HL-60/S4 treated with retinoic acid at 250 ng/mL for 4 days and 3 days (cell line): ENCODE measurements around the gene TNNI3.

Experiments used
- in situ Hi-C: fragments of 300-500 bp; cut with MboI; formaldehyde crosslinking; loops from 2 replicates; pipeline ENCODE4 v1.7.0; 2022; ENCODE audit warnings: low sequenced_read_pairs

Gene TNNI3

DNA sequence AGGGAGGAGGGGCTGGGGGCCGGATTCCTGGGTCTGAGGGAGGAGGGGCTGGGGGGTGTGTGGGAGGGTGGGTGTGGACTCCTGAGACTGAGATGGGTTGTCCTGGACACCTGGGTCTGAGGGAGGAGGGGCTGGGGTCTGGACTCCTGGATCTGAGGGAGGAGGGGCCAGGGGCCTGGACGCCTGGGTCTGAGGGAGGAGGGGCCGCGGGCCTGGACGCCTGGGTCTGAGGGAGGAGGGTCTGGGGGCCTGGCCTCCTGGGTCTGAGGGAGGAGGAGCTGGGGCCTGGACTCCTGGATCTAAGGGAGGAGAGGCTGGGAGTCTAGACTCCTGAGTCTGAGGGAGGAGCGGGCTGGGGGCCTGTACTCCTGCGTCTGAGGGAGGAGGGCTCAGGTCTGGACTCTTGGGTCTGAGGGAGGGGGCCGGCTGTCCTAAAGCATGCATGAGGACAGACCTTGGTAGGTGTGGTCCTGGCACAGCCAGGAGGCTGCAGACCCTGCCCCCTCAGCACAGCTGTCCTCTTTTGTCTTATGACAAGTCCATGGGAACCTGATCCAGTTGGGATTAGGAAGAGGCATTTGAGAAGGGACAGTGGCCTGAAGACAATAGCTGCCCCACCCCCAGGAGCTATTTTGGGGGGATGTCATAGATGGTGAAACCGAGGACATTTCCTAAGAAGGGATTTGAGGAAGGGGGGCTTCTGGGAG, 9.8 kb downstream of the TNNI3 start:
- in situ Hi-C loops = no loop called here

DNA sequence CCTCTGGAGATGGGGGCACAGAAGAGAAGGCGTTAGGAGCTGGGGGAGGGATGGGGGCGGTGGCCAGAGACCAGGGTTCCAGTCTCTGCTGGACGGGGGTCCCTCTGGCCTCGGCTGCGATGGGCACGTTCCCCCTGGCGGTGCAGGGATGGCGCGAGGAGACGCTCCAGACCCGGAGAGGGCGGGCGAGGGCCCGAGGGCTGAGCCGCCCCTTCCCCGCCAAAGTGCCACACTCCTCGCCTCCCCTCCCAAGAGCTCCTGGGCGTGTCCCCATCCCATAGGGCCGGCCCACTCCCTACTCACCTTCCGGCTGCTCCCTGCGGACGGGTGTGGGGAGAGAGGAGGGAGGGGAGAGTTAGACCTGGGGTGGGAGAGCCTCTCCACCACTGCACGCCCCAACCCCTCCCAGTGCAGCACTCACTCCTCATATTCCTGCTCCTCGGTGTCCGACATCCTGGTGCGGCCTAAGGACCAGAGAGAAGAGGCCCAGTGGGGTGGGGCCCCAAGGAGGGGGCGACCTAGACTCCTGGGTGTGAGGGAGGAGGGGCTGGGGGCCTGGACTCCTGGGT, 10.7 kb downstream of the TNNI3 start:
- in situ Hi-C loops = no loop called here

DNA sequence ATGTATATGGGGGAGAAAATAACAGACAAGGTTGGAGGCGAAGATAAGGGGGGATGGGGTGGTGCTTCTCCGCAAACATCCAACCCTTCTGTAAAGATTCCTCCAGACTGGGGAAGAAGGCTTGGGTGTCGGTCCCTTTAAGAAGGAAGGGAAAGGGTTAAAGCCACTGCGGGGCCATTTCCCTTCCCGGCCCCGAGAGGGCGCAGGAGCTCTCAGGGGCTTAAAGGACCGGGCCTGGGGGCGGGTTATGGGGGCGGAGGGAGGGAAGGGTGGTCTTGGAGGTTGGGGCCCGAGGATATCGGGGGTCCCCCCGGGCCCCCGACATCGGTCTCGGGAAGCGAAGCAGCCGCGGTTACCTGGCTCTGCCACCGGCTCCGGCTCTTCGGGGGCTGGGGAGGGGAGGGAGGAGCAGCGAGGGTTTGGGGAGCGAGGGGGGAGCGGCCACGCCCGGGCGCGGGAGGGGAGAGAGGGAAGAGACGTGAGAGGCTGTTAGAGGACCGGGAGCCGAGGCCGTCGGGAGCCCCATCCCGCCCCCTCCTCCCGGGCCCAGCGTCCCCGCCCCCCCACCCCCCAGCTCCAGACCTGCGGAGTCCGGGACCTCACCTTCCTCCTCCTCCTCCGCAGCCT, 11.3 kb downstream of the TNNI3 start:
- in situ Hi-C loops = no loop called here

DNA sequence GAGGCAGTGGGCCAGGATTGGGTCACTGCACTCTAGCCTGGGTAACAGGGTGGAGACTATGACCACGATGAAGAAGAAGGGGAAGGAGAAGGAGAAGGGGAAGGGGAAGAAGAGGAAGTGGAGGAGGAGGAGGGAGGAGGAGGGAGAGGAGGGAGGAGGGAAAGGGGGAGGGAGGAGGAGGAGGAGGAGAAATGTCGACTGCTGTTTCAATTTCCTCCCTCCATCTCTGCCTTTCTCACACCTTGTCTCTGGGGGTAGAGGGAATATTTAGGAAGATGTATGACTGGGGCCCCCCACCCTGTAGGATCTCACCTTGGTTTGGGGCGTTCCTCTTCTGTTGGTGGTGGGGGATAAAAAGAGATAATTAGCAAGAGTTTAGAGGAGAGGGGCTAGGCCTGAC, 12.3 kb downstream of the TNNI3 start:
- in situ Hi-C loops = no loop called here

DNA sequence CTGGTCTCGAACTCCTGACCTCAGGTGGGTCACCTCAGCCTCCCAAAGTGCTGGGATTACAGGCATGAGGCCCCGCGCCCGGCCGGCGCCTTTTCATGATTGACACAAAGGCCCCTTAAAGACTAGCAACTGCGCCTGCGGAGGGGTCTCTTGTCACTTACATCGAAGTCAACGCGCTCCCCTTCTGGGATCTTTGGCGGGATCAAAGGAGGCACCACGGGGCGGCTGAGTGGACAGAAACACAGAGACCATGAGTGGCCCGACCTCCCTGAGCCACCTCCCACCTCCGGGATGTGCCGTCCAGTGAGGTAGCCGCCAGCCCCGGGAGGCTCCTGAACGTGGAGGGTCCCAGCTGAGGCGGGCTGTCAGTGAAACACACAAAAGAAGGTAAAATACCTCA, 15.8 kb downstream of the TNNI3 start:
- in situ Hi-C loops = no loop called here

DNA sequence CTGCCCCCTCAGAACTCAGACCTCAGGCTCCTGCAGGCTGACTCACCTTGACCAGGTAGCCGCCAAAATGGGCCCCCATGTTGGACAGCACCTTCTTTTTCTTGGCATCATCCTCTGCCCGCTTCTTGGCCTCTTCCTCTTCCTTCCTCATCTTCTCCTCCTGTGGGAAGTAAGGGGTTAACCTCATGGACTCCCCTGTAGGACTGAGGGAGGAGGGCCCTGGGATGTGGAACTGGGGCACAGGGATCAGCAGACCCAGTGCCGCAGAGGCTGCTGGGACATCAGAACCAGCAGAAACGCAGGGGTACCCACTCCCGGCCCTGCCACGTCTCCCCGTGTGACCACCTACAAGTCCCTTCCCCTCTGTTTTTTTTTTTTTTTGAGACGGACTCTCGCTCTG, 19.6 kb downstream of the TNNI3 start:
- in situ Hi-C loops = no loop called here

DNA sequence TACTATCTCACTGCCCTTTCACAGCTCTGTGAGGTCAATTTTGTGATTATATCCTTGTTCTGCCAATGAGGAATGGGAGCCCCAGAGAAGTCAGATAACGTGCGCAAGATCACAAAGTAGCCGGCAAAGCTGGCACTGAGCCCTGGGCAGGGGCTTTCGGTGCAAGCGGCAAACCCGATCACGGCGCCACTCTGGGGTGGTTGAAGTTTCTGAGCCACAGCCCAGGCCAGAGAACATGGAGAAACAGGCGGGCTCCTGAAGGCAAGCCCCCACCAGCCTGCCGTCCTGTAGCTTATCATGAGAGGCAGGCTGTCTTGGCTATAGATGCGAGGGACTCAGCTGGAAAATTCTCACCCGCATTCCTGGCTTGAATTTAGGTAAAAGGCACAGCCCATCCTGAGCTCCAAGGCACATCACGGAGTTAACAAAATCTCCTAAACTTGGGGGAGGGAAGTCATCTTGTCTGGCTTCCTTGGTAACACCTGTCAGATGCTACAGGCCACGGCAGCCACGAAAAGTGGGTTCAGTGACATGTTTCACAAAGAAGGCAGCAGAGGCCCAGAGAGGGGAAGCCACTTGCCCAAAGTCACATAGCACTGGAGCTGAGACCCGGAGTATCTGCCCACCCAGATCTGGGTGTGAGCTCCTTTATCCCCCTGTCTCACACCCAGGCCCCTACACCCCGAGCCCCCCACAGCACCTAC, 21.0 kb downstream of the TNNI3 start:
- in situ Hi-C loops = no loop called here

DNA sequence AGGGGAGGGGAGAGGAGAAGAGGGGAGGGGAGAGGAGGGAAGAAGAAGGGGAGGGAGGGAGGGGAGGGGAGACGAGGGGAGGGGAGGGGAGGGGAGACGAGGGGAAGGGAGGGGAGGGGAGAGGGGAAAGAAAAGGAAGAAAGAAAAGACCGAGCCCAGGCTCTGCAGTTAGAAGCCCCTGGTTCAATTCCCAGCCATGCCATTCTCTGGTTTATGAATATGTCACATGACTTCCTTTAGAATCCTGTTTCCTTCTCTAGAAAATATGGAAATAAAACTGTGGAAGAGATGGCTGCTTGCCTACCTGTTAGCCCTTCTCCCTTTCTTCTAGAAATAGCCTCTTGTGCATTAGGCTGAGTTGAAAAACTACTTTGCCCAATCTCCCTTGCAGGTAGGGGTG, 22.8 kb downstream of the TNNI3 start:
- in situ Hi-C loops = no loop called here

DNA sequence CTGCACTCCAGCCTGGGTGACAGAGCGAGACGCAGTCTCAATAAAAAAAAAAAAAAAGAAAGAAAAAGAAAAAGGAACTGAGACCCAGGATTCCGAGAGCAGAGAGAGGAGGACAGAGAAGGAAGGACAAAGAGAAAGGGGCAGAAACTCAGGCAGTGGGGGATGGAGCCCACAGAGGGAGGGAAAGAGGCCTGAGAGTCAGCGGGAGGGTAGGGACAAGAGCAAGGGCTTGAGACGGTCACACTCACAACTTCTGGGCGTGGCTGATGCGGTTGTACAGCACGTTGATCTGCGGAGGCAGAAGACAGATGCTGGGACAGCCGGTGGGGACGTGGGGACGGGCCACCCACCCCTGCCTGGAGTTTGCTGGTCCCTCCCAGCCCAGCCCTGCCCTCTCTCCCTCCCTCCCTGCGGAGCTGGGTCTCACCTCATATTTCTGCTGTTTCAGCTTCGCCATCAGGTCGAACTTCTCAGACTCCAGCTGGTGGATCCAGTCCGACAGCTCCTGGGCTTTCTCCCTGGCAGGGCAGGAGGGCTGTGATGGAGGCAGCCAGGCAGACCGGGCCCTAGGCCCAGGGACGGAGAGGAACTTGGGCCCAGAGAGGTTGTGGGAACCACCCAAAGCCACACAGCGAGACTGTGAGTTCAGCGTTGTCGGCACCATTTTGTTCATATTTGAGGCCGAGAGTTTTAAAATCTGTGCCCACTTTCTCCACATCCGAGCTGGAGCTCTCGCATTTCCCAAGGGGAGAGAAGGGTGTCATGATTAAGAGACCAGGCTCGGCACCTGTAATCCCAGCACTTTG, 23.7 kb downstream of the TNNI3 start:
- in situ Hi-C loops = no loop called here

DNA sequence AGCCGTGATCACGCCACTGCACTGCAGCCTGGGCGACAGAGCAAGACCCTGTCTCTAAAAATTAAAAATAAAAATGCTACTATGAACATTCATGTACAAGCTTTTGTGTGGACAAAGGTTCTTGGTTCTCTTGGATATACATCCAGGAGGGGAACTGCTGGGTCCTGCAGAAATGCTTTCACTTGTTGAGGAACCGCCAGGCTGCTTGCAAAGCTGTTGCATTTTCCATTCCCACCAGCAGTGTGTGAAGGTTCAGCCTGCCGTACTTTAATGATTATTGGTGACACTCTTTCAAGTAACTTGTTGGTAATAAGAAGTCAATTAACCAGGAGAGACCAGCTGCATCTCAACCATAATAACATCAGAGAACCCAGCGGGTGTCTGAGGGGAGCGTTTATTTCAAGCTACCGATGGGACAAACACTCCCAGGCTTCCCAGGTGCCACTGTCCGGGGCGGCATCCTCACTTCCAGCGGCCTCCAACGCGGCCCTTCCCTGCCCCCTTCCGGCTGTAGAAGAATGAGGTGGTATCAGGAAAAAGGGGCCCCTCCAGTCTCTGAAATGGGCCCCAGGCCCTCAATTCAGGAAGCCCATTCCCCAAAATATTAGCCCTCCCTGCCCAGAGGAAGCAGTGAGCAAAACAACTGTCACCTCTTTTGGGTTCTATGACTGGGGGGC, 24.9 kb downstream of the TNNI3 start:
- in situ Hi-C loops = no loop called here

DNA sequence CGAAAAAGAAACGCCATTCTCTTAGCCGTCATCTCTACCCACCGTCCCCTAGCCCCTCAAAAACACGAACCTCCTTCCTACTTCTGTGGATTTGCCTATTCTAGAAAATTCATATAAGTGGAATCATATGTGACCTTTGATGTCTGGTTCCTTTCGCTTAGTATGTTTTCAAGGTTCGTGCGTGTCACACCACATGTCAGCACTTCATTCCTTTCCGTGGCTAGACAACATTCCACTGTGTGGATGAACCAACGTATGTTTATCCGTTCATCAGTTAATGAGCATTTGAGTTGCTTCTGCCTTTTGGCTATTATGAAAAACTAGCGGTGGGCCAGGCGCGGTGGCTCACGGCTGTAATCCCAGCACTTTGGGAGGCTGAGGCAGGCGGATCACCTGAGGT, 26.1 kb downstream of the TNNI3 start:
- in situ Hi-C loops = no loop called here

DNA sequence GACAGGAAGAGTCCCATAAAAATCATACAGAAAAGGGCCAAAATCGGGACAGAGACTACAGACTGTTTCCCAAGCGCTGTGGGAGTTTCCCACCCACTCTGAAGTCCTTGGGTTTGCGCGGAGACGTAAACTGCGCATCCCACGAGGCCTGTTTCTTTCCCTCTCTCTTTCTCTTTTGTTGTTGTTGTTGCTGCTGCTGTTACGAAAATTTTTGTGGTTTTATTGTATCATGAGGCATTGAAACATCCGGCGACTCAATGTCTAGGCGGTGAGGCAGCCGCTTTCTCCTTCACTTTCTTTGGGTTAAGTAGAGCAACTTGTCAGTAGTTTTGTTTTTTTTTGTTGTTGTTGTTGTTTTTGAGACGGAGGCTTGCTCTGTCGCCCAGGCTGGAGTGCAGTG, 38.5 kb downstream of the TNNI3 start:
- in situ Hi-C loops = no loop called here

DNA sequence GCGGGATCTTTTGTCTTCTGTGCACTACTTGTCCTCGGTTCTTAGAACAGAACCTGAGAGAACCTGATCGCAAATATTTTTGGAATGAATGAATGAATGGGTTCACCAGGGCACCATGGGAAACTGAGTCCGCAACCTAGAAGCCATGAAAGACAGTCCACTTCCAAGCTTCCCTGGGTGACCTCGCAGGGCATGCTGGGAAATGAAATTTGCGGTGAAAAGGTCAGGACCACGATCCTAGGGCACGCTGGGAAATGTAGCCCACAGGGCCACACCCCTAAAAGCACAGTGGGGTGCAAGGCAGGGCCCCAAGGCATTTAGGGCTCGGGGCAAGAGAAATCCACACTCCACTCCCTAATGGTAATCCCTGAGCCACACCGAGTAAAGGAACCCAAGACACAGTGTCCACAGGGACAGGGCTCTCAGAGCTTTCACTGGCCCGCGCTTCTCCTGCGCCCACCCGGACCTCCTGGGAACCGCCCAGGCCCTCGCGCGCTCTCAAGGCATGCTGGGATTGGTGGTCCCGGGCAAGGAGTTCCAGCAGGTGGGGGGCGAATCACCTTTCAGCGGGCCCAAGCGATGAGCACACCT, 39.0 kb downstream of the TNNI3 start:
- in situ Hi-C loops = no loop called here

DNA sequence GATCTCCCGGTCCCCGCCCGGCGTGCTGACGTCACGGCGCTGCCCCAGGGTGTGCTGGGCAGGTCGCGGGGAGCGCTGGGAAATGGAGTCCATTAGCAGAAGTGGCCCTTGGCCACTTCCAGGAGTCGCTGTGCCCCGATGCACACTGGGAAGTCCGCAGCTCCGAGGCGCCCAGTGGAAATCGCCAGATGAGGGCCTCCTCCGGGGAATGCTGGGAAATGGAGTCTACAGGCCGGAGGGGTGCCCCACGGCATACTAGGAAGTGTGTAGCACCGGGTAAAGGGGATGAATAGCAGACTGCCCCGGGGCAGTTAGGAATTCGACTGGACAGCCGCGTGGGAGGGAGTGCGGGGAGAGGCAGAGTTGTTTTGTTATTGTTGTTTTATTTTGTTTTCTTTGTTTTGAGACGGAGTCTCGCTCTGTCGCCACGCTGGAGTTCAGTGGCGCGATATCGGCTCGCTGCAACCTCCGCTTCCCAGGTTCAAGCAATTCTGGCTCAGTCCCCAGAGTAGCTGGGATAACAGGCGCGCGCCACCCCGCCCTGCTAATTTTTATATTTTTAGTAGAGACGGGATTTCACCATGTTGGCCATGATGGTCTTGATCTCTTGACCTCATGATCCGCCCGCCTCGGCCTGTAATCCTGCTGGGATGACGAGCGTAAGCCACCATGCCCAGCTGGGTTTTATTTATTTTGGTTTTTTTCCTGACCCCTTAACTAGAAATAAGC, 39.7 kb downstream of the TNNI3 start:
- in situ Hi-C loops = no loop called here

DNA sequence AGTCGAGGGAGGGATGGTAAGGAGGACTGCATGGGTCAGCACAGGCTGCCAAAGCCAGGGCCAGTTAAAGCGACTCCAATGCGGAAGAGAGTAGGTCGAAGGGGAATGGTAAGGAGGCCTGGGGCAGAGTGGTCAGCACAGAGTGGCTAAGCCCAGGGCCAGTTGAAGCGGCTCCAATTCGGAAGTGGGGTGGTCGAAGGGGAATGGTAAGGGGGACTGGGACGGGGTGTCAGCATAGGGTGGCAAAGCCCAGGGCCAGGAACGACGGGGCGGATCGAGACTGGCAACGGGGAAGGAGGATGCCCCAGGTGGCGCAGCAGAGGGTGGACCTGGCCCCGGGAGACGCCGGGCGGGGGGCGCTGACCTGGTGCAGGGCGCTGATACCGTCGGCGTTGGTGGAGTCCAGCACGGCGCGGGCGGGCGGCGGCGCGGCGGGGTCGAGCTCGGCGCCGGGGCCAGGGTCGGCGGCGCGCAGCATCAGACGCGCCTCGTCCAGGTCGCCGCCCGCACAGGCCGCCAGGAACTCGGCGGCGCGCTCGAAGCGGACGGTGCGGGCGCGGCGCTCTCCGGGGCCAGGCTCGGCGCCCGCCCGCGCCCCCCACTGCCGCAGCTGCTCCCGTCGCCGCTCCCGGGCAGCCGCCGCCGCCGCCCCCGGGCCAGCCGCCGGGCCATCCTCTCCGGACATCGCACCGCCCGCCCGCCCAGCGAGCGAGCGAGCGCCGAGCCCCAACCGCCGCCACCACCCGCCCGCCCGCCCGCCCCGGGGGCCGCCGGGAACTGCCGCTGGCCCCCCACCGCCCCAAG, 40.5 kb downstream of the TNNI3 start, which contains the start of gene PPP1R12C:
Gene PPP1R12C, minus strand, starts transcription at position 779 of the 804 bp plus-strand sequence. Its CDS starts 94 bp downstream, at position 685.
- in situ Hi-C loops = no loop called here

DNA sequence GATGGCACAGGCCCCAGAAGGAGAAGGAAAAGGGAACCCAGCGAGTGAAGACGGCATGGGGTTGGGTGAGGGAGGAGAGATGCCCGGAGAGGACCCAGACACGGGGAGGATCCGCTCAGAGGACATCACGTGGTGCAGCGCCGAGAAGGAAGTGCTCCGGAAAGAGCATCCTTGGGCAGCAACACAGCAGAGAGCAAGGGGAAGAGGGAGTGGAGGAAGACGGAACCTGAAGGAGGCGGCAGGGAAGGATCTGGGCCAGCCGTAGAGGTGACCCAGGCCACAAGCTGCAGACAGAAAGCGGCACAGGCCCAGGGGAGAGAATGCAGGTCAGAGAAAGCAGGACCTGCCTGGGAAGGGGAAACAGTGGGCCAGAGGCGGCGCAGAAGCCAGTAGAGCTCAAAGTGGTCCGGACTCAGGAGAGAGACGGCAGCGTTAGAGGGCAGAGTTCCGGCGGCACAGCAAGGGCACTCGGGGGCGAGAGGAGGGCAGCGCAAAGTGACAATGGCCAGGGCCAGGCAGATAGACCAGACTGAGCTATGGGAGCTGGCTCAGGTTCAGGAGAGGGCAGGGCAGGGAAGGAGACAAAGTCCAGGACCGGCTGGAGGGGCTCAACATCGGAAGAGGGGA, 41.2 kb downstream of the TNNI3 start:
- in situ Hi-C loops = no loop called here

DNA sequence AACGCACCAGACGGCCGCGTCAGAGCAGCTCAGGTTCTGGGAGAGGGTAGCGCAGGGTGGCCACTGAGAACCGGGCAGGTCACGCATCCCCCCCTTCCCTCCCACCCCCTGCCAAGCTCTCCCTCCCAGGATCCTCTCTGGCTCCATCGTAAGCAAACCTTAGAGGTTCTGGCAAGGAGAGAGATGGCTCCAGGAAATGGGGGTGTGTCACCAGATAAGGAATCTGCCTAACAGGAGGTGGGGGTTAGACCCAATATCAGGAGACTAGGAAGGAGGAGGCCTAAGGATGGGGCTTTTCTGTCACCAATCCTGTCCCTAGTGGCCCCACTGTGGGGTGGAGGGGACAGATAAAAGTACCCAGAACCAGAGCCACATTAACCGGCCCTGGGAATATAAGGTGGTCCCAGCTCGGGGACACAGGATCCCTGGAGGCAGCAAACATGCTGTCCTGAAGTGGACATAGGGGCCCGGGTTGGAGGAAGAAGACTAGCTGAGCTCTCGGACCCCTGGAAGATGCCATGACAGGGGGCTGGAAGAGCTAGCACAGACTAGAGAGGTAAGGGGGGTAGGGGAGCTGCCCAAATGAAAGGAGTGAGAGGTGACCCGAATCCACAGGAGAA, 42.0 kb downstream of the TNNI3 start:
- in situ Hi-C loops = no loop called here
